Ecto neural progenitor cell (in vitro differentiated cells): ENCODE results near the gene SLC45A2.
"Not testable (repeated sequence)": the region's sequence is repeated elsewhere in the genome, so short reads cannot be mapped to it uniquely, and the experiment has no call there.

Experiments
- DNase-seq: peaks from one replicate; pipeline ENCODE4 v3.0.0-alpha.2; 2018; ENCODE audit warnings: low spot score

The SLC45A2 gene

GRCh38 chr5:33921002-33921401, 63.5 kb downstream of the SLC45A2 start:
- DNase-seq = no peak

- DNase-seq = not testable (repeated sequence)
Measured at GRCh38 chr5:33914844-33915243, 69.6 kb downstream of the SLC45A2 start.

GRCh38 chr5:33906248-33906647, 78.2 kb downstream of the SLC45A2 start:
- DNase-seq = not testable (repeated sequence)

GRCh38 chr5:33905381-33905780, 79.1 kb downstream of the SLC45A2 start:
- DNase-seq = no peak

- DNase-seq = no peak
Measured at GRCh38 chr5:33903118-33903517, 81.4 kb downstream of the SLC45A2 start.

GRCh38 chr5:33901156-33901555, 83.3 kb downstream of the SLC45A2 start:
- no peak for DNase-seq
